ENCODE measurements around the gene RFPL4AL1.
"Not testable (repeated sequence)": the region's sequence is repeated elsewhere in the genome, so short reads cannot be mapped to it uniquely, and the experiment has no call there.

RFPL4AL1 gene

GRCh38 chr19:55768818-55769217 is at the start of gene RFPL4AL1:
RFPL4AL1 (plus strand) TSS chr19:55769118; CDS start chr19:55771805, 2,687 bp downstream.
- DNase-seq (ENCODE audit: low read depth in 3 of 3, low spot score in 1 of 3) = not testable (repeated sequence)

- DNase-seq (ENCODE audit: low read depth in 3 of 3, low spot score in 1 of 3) = no peak
Observed at GRCh38 chr19:55720214-55720746, 48.6 kb upstream of the RFPL4AL1 start.

- no peak for DNase-seq (ENCODE audit: low read depth in 3 of 3, low spot score in 1 of 3)
Observed at GRCh38 chr19:55720801-55721200, 48.1 kb upstream of the RFPL4AL1 start.

GRCh38 chr19:55723491-55723890 is 45.4 kb upstream of the RFPL4AL1 start:
- DNase-seq (ENCODE audit: low read depth in 3 of 3, low spot score in 1 of 3) = no peak

GRCh38 chr19:55730378-55730777 is 38.5 kb upstream of the RFPL4AL1 start:
- DNase-seq (ENCODE audit: low read depth in 3 of 3, low spot score in 1 of 3) = not testable (repeated sequence)

GRCh38 chr19:55738302-55738701 is 30.6 kb upstream of the RFPL4AL1 start, which contains the start of gene NLRP9:
NLRP9 (minus strand) TSS chr19:55738402; CDS start chr19:55738374, 28 bp downstream.
- DNase-seq (ENCODE audit: low read depth in 3 of 3, low spot score in 1 of 3) = no peak

- DNase-seq (ENCODE audit: low read depth in 3 of 3, low spot score in 1 of 3) = no peak
Observed at GRCh38 chr19:55750715-55751114, 18.2 kb upstream of the RFPL4AL1 start.

GRCh38 chr19:55753401-55753800 is 15.5 kb upstream of the RFPL4AL1 start:
- DNase-seq (ENCODE audit: low read depth in 3 of 3, low spot score in 1 of 3) = no peak

- DNase-seq (ENCODE audit: low read depth in 3 of 3, low spot score in 1 of 3) = not testable (repeated sequence)
Observed at GRCh38 chr19:55756808-55757207, 12.1 kb upstream of the RFPL4AL1 start.

GRCh38 chr19:55758797-55759196 is 10.1 kb upstream of the RFPL4AL1 start, which contains the start of gene RFPL4A:
RFPL4A (plus strand) TSS chr19:55759097; CDS start chr19:55761801, 2,704 bp downstream.
- DNase-seq (ENCODE audit: low read depth in 3 of 3, low spot score in 1 of 3) = not testable (repeated sequence)

GRCh38 chr19:55766466-55766865 is 2.5 kb upstream of the RFPL4AL1 start:
- no peak for DNase-seq (ENCODE audit: low read depth in 3 of 3, low spot score in 1 of 3)

GRCh38 chr19:55769632-55770031 is 714 bp downstream of the RFPL4AL1 start:
- not testable (repeated sequence) for DNase-seq (ENCODE audit: low read depth in 3 of 3, low spot score in 1 of 3)

- peak in 1 of 3 donors; percentile 0 for DNase-seq (ENCODE audit: low read depth in 3 of 3, low spot score in 1 of 3)
Observed at GRCh38 chr19:55777528-55777927, 8.6 kb downstream of the RFPL4AL1 start.

- DNase-seq (ENCODE audit: low read depth in 3 of 3, low spot score in 1 of 3) = no peak
Observed at GRCh38 chr19:55778331-55778730, 9.4 kb downstream of the RFPL4AL1 start.

GRCh38 chr19:55781112-55781511 is 12.2 kb downstream of the RFPL4AL1 start:
- no peak for DNase-seq (ENCODE audit: low read depth in 3 of 3, low spot score in 1 of 3)

GRCh38 chr19:55795021-55795420 is 26.1 kb downstream of the RFPL4AL1 start:
- no peak for DNase-seq (ENCODE audit: low read depth in 3 of 3, low spot score in 1 of 3)

- no peak for DNase-seq (ENCODE audit: low read depth in 3 of 3, low spot score in 1 of 3)
Observed at GRCh38 chr19:55801416-55801815, 32.5 kb downstream of the RFPL4AL1 start.

- no peak for DNase-seq (ENCODE audit: low read depth in 3 of 3, low spot score in 1 of 3)
Observed at GRCh38 chr19:55802281-55802680, 33.4 kb downstream of the RFPL4AL1 start.

GRCh38 chr19:55809381-55810058 is 40.6 kb downstream of the RFPL4AL1 start:
- no peak for DNase-seq (ENCODE audit: low read depth in 3 of 3, low spot score in 1 of 3)

GRCh38 chr19:55811340-55811739 is 42.4 kb downstream of the RFPL4AL1 start:
- no peak for DNase-seq (ENCODE audit: low read depth in 3 of 3, low spot score in 1 of 3)

- no peak for DNase-seq (ENCODE audit: low read depth in 3 of 3, low spot score in 1 of 3)
Observed at GRCh38 chr19:55812449-55812848, 43.5 kb downstream of the RFPL4AL1 start.

- DNase-seq (ENCODE audit: low read depth in 3 of 3, low spot score in 1 of 3) = no peak
Observed at GRCh38 chr19:55813906-55814305, 45.0 kb downstream of the RFPL4AL1 start.

GRCh38 chr19:55820037-55820436 is 51.1 kb downstream of the RFPL4AL1 start:
- no peak for DNase-seq (ENCODE audit: low read depth in 3 of 3, low spot score in 1 of 3)
